ENCODE data around the gene MAPKAP1.

DNA sequence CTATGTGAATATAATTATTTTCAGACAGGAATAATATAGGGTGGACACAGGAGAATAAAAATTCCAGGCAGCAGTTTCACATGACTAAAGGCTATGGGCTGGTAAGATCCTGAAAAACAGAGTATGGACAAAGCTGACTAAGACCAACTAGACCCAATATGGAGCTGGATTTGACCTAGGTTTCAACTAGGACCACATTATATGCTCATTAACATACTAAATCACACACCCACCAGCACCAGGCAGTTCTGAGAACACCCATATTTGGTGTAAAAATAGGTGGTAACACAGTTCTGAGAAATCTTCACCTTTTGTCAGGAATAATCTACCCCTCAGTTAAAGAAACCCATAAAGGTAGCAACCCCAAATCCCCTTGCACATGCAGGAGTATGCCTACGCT is 64.7 kb downstream of the MAPKAP1 start:
- TF ChIP-seq, protein P1, sequence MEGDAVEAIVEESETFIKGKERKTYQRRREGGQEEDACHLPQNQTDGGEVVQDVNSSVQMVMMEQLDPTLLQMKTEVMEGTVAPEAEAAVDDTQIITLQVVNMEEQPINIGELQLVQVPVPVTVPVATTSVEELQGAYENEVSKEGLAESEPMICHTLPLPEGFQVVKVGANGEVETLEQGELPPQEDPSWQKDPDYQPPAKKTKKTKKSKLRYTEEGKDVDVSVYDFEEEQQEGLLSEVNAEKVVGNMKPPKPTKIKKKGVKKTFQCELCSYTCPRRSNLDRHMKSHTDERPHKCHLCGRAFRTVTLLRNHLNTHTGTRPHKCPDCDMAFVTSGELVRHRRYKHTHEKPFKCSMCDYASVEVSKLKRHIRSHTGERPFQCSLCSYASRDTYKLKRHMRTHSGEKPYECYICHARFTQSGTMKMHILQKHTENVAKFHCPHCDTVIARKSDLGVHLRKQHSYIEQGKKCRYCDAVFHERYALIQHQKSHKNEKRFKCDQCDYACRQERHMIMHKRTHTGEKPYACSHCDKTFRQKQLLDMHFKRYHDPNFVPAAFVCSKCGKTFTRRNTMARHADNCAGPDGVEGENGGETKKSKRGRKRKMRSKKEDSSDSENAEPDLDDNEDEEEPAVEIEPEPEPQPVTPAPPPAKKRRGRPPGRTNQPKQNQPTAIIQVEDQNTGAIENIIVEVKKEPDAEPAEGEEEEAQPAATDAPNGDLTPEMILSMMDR (IDR thresholded peaks at IDR 0.05) = no peak
- TF ChIP-seq POLR2A (IDR thresholded peaks at IDR 0.05) = no peak
